A673 (cell line): ENCODE data around the gene KIF2A. TPM values are rescaled to one million over a fixed set of nuclear protein-coding genes. Genes with fewer than 3 reads are reported as not detected.

Experiments
- BruUV-seq: library from RNA; stranded (reverse); fragments of 400-500 nt; replicated peaks from 2 replicates; lab custom pipeline; 2021; lab: Mats Ljungman, UMichigan
- CTCF ChIA-PET: fragments of 300-600 bp; sonication (Branson Sonifier 250); formaldehyde crosslinking; loops from one replicate; lab custom pipeline; 2022; ENCODE audit warnings: antibody characterized with exemption; lab: Charles Lee
- POLR2A ChIA-PET: fragments of 300-600 bp; sonication (Branson Sonifier 250); formaldehyde crosslinking; loops from one replicate; lab custom pipeline; 2022; ENCODE audit warnings: antibody characterized with exemption; ENCODE audit not compliant: low non-redundant PET; lab: Charles Lee
- DNase-seq: peaks from one replicate; pipeline ENCODE4 v3.0.0-alpha.2; 2015; ENCODE audit warnings: low spot score
- H3K27ac ChIP-seq: fragments of 200-600 bp; sonication (generic); 2 replicates; pipeline ENCODE4 v1.5.1; 2016; ENCODE audit warnings: mixed run types, low read depth, mild to moderate bottlenecking, mixed read lengths, antibody characterized with exemption, low read length; ENCODE audit not compliant: poor library complexity, severe bottlenecking
- H3K27me3 ChIP-seq: fragments of 200-600 bp; sonication (generic); replicated peaks from 2 replicates; pipeline ENCODE4 v1.6.1; 2017; ENCODE audit warnings: mixed run types, low read depth, mild to moderate bottlenecking, mixed read lengths, antibody characterized with exemption, low read length; ENCODE audit not compliant: insufficient read depth, poor library complexity
- H3K36me3 ChIP-seq: fragments of 200-600 bp; sonication (generic); 2 replicates; pipeline ENCODE4 v1.6.1; 2016; ENCODE audit warnings: mixed run types, mild to moderate bottlenecking, mixed read lengths, antibody characterized with exemption, low read length; ENCODE audit not compliant: insufficient read depth, poor library complexity, severe bottlenecking
- H3K4me1 ChIP-seq: fragments of 200-600 bp; sonication (generic); 2 replicates; pipeline ENCODE4 v1.6.1; 2017; ENCODE audit warnings: mixed run types, mild to moderate bottlenecking, mixed read lengths, antibody characterized with exemption, low read length; ENCODE audit not compliant: insufficient read depth, poor library complexity, severe bottlenecking
- H3K4me3 ChIP-seq: fragments of 200-600 bp; sonication (generic); 2 replicates; pipeline ENCODE4 v1.5.1; 2016; ENCODE audit warnings: low read depth, mixed run types, mild to moderate bottlenecking, mixed read lengths, low read length; ENCODE audit not compliant: poor library complexity, severe bottlenecking
- H3K9me3 ChIP-seq: fragments of 200-600 bp; sonication (generic); 2 replicates; pipeline ENCODE4 v1.6.1; 2016; ENCODE audit warnings: mixed run types, low read depth, mild to moderate bottlenecking, mixed read lengths, antibody characterized with exemption, low read length; ENCODE audit not compliant: poor library complexity, severe bottlenecking
- EZH2 ChIP-seq: fragments of 200-600 bp; sonication (generic); IDR thresholded peaks from 2 replicates; pipeline ENCODE4 v1.6.1; 2017; ENCODE audit warnings: borderline replicate concordance, low read depth, mild to moderate bottlenecking, mixed read lengths, antibody characterized with exemption, low read length; ENCODE audit not compliant: poor library complexity, severe bottlenecking
- intact Hi-C: fragments of 100-400 bp; cut with micrococcal nuclease; formaldehyde crosslinking; loops from one replicate; pipeline ENCODE4 v1.10.0; 2022; ENCODE audit not compliant: unreplicated experiment
- total RNA-seq: library from RNA; stranded (reverse); gene quantifications from 2 replicates; pipeline ENCODE4 v1.2.3, GENCODE V29; 2021
- TF ChIP-seq, protein P1 (sequence below): fragments of 300-800, 200-600 bp; sonication (generic); conservative IDR thresholded peaks from 2 replicates; pipeline ENCODE4 v1.5.1; 2017; ENCODE audit warnings: low read depth, mild to moderate bottlenecking, antibody characterized with exemption, low read length, moderate library complexity, mixed read lengths

The KIF2A gene
- total RNA-seq, 1 experiment from 2014 or later: 92.4 TPM

- Histone ChIP-seq H3K27me3 (no peaks in the 10 kb centered on the region), H3K36me3 (no peaks in the 10 kb centered on the region), H3K9me3 (no peaks in the 10 kb centered on the region), H3K27ac (no peak overlapping the region), H3K4me1 (no peaks in the 10 kb centered on the region), H3K4me3 (no peak overlapping the region)
- TF ChIP-seq EZH2: no peak
- TF ChIP-seq, protein P1, sequence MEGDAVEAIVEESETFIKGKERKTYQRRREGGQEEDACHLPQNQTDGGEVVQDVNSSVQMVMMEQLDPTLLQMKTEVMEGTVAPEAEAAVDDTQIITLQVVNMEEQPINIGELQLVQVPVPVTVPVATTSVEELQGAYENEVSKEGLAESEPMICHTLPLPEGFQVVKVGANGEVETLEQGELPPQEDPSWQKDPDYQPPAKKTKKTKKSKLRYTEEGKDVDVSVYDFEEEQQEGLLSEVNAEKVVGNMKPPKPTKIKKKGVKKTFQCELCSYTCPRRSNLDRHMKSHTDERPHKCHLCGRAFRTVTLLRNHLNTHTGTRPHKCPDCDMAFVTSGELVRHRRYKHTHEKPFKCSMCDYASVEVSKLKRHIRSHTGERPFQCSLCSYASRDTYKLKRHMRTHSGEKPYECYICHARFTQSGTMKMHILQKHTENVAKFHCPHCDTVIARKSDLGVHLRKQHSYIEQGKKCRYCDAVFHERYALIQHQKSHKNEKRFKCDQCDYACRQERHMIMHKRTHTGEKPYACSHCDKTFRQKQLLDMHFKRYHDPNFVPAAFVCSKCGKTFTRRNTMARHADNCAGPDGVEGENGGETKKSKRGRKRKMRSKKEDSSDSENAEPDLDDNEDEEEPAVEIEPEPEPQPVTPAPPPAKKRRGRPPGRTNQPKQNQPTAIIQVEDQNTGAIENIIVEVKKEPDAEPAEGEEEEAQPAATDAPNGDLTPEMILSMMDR: peak; percentile 60
- intact Hi-C loops: no loop called here
- CTCF ChIA-PET: no interaction called here
- BruUV-seq: no TSS peak
- DNase-seq: peak; percentile 49
- POLR2A ChIA-PET: interaction anchor here (0.5 kb wide), 1 partner anchor 116 kb away, joined by 4 read pairs; no protein-coding TSS in a partner anchor
These were observed 34.4 kb downstream of the KIF2A start for GRCh38 chr5:62340392-62340791.

- DNase-seq: no peak
- H3K4me3 ChIP-seq: no peak overlapping the region
- H3K4me1 ChIP-seq: no peaks in the 10 kb centered on the region
- ChIA-PET CTCF (no interaction called here), POLR2A (no interaction called here)
- no peaks in the 10 kb centered on the region for H3K36me3 ChIP-seq
- TF ChIP-seq, protein P1: no peak
- no peak for TF ChIP-seq EZH2
- H3K9me3 ChIP-seq: no peaks in the 10 kb centered on the region
- no TSS peak for BruUV-seq
- intact Hi-C loops: no loop called here
- H3K27me3 ChIP-seq: no peaks in the 10 kb centered on the region
- no peak overlapping the region for H3K27ac ChIP-seq
These were observed 35.0 kb downstream of the KIF2A start for GRCh38 chr5:62340979-62341378.

- Histone ChIP-seq H3K9me3 (no peaks in the 10 kb centered on the region), H3K36me3 (no peaks in the 10 kb centered on the region), H3K4me3 (no peak overlapping the region), H3K27ac (no peak overlapping the region), H3K27me3 (no peaks in the 10 kb centered on the region), H3K4me1 (no peaks in the 10 kb centered on the region)
- POLR2A ChIA-PET: interaction anchor here (0.6 kb wide), 1 partner anchor 223 kb away, joined by 3 read pairs; no protein-coding TSS in a partner anchor
- intact Hi-C loops: no loop called here
- no peak for DNase-seq
- CTCF ChIA-PET: no interaction called here
- no peak for TF ChIP-seq EZH2
- TF ChIP-seq, protein P1: no peak
- no TSS peak for BruUV-seq
These were observed 35.9 kb downstream of the KIF2A start for GRCh38 chr5:62341783-62342475.
